Activated naive CD4-positive, alpha-beta T cell treated with Interleukin-2 at 50 U/mL for 16 hours (primary cell): ENCODE data around the gene TSPAN18.
A peak's percentile ranks its signal among the peaks of the same experiment; 100 is the strongest.

Source experiments
- DNase-seq: peaks from one replicate; pipeline ENCODE4 v3.0.0-alpha.2; 2020

TSPAN18 gene

GRCh38 chr11:44726283-44727113 is at the start of gene TSPAN18:
Gene TSPAN18, plus strand, starts transcription at chr11:44726962. Its CDS starts 179,455 bp downstream, at chr11:44906417.
- peak; percentile 37 for DNase-seq

- peak; percentile 47 for DNase-seq
Measured at GRCh38 chr11:44680982-44681597, 45.7 kb upstream of the TSPAN18 start.

- DNase-seq = no peak
Measured at GRCh38 chr11:44681698-44682097, 45.1 kb upstream of the TSPAN18 start.

- DNase-seq = no peak
Measured at GRCh38 chr11:44684859-44685281, 41.9 kb upstream of the TSPAN18 start.

- DNase-seq = no peak
Measured at GRCh38 chr11:44687388-44687787, 39.4 kb upstream of the TSPAN18 start.

GRCh38 chr11:44689265-44689664 is 37.5 kb upstream of the TSPAN18 start:
- no peak for DNase-seq

- DNase-seq = no peak
Measured at GRCh38 chr11:44690651-44691050, 36.1 kb upstream of the TSPAN18 start.

- DNase-seq = no peak
Measured at GRCh38 chr11:44692460-44692859, 34.3 kb upstream of the TSPAN18 start.

GRCh38 chr11:44693654-44694119 is 33.1 kb upstream of the TSPAN18 start:
- no peak for DNase-seq

- peak; percentile 4 for DNase-seq
Measured at GRCh38 chr11:44694443-44694842, 32.3 kb upstream of the TSPAN18 start.

- no peak for DNase-seq
Measured at GRCh38 chr11:44695169-44695833, 31.5 kb upstream of the TSPAN18 start.

- no peak for DNase-seq
Measured at GRCh38 chr11:44698252-44698912, 28.4 kb upstream of the TSPAN18 start.

- DNase-seq = no peak
Measured at GRCh38 chr11:44699497-44700408, 27.0 kb upstream of the TSPAN18 start.

- no peak for DNase-seq
Measured at GRCh38 chr11:44701276-44701675, 25.5 kb upstream of the TSPAN18 start.

- DNase-seq = no peak
Measured at GRCh38 chr11:44702889-44703288, 23.9 kb upstream of the TSPAN18 start.

- DNase-seq = no peak
Measured at GRCh38 chr11:44707094-44707493, 19.7 kb upstream of the TSPAN18 start.

- DNase-seq = no peak
Measured at GRCh38 chr11:44708009-44708408, 18.8 kb upstream of the TSPAN18 start.

- DNase-seq = no peak
Measured at GRCh38 chr11:44708523-44709280, 18.1 kb upstream of the TSPAN18 start.

- DNase-seq = no peak
Measured at GRCh38 chr11:44709281-44709562, 17.5 kb upstream of the TSPAN18 start.

GRCh38 chr11:44709966-44710365 is 16.8 kb upstream of the TSPAN18 start:
- no peak for DNase-seq

- no peak for DNase-seq
Measured at GRCh38 chr11:44711113-44711786, 15.5 kb upstream of the TSPAN18 start.
